Endothelial cell of hepatic sinusoid (primary cell): ENCODE measurements around the gene PRPF31.
"Not testable (repeated sequence)": the region's sequence is repeated elsewhere in the genome, so short reads cannot be mapped to it uniquely, and the experiment has no call there.

ENCODE experiments used
- in situ Hi-C: cut with HindIII; loops from 2 replicates; pipeline ENCODE4 v1.10.0; 2017; ENCODE audit warnings: low sequenced_read_pairs

Gene PRPF31, protein sequence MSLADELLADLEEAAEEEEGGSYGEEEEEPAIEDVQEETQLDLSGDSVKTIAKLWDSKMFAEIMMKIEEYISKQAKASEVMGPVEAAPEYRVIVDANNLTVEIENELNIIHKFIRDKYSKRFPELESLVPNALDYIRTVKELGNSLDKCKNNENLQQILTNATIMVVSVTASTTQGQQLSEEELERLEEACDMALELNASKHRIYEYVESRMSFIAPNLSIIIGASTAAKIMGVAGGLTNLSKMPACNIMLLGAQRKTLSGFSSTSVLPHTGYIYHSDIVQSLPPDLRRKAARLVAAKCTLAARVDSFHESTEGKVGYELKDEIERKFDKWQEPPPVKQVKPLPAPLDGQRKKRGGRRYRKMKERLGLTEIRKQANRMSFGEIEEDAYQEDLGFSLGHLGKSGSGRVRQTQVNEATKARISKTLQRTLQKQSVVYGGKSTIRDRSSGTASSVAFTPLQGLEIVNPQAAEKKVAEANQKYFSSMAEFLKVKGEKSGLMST

GRCh38 chr19:54115109-54116063 is at the start of gene PRPF31, which contains the start of gene TFPT:
TSS of gene PRPF31 (plus strand) at chr19:54115754. CDS start at chr19:54118279, 2,525 bp downstream.
TSS of gene TFPT (minus strand) at chr19:54115657. CDS start at chr19:54115269, 388 bp downstream.
- in situ Hi-C loops, result no loop called here

- in situ Hi-C loops, result no loop called here
Observed at GRCh38 chr19:54069470-54069869, 46.1 kb upstream of the PRPF31 start.

DNA sequence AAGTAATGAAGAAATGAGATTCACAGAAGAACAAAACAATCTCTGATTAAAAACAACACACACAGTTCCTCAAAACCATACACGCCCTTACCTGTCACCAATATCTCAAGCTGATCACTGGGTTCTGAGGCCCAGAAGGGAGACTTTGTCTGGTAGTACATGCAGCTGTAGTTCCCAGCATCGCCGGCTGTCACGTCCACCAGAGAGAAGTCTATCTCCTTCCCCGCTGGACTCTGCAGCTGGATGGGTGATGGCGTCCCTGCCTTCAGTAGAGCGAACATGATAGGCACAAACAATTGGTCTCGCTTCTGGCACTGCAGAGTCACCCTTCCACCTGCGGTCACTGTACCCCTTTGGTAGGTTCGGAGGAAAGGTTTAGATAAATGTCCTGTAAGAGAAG is 41.7 kb upstream of the PRPF31 start:
- in situ Hi-C loops, result no loop called here

DNA sequence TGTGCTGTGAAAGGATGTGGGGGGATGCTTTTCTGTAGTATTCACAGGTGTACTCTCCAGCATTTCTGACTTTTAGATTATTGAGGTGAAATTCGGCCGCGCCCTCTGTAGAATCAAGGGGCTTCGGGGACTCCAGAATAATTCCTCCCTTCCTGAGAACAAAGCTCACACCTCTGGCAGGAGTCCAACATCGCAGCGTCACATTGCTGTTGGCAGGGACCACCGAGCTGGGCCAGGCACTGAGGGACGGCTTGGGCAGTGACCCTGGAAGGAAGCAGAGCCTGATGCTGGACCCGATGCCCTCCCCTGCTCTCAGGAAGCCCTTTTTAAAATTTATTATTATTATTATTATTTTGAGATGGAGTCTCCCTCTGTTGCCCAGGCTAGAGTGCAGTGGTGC is 40.7 kb upstream of the PRPF31 start:
- in situ Hi-C loops, result no loop called here

- in situ Hi-C loops, result no loop called here
Observed at GRCh38 chr19:54077334-54077733, 38.2 kb upstream of the PRPF31 start.

DNA sequence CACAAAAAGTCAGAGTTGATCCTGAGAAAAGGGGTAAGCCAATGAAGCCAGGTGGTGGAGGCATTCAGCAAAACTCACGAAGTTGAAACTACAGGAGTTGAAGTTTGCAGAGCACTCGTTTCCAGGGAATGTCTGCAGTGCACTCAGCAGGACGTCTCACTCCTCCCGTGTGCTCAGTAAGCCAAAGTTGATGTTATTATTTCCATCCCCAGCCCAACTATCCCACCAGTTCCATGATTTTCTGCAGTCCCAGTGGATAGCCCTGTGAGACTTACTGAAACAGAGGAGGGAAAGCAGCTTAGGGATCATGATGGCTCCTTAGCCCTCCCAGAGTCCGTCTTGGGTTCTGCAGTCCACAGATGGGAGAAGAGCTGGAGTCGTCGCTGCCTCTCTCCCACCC is 34.5 kb upstream of the PRPF31 start, which contains the start of gene TARM1:
TARM1 (minus strand) TSS at position 334 of the 400 bp plus-strand sequence; CDS start at position 309, 25 bp downstream.
- in situ Hi-C loops, result no loop called here

GRCh38 chr19:54084410-54084809 is 31.1 kb upstream of the PRPF31 start:
- in situ Hi-C loops, result no loop called here

GRCh38 chr19:54094426-54095000 is 21.0 kb upstream of the PRPF31 start:
- in situ Hi-C loops, result no loop called here

DNA sequence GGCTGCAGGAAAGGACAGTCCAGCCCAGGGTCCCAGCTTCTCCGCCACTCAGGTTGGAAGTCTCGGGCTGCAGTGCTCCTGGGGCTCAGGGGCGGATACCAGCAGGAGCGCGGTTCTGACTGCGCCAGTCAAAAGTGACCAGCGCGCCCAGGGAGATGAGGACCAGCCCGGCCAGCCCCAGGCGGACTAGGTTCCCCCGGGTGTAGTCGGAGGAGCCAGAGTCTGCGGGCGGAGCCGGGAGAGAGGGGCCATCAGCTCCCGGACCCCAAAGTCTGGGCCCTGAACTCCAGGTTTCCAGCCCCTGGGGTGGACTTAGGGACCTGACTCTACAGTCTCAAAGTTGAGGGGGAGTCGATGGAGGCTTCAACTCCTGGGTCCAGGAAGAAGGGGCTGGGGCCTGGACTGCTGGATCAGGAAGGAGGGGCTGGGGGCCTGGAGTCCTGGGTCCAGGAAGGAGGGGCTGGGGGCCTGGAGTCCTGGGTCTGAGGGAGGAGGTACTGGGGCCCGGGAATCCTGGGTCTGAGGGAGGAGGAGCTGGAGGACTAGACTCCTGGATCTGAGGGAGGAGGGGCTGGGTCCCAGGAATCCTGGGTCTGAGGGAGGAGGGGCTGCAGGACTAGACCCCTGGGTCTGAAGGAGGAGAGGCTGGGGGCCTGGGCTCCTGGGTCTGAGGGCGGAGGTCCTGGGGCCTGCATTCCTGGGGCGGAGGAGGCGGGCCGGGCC is 20.3 kb upstream of the PRPF31 start:
- in situ Hi-C loops, result no loop called here

- in situ Hi-C loops, result not testable (repeated sequence)
Observed at GRCh38 chr19:54095859-54096616, 19.5 kb upstream of the PRPF31 start.

GRCh38 chr19:54096617-54097106 is 18.9 kb upstream of the PRPF31 start:
- in situ Hi-C loops, result no loop called here

- in situ Hi-C loops, result no loop called here
Observed at GRCh38 chr19:54099190-54099902, 16.2 kb upstream of the PRPF31 start.

DNA sequence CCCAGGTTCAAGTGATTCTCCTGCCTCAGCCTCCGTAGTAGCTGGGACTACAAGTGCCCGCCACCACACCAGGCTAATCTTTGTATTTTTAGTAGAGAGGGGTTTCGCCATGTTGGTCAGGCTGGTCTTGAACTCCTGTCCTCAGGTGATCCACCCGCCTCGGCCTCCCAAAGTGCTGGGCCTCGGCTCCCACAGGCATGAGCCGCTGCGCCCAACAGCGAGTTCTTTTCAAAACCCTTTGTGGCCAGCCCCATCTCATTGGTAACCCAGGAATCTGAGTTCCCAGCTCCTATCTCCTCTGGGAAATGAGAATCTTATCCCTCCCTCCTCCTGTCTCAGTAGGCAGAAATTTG is 15.7 kb upstream of the PRPF31 start:
- in situ Hi-C loops, result not testable (repeated sequence)

- in situ Hi-C loops, result no loop called here
Observed at GRCh38 chr19:54100561-54100960, 15.0 kb upstream of the PRPF31 start, which contains the start of gene OSCAR. TSS of gene OSCAR (minus strand) at chr19:54100803. CDS start at chr19:54100792, 11 bp downstream.

DNA sequence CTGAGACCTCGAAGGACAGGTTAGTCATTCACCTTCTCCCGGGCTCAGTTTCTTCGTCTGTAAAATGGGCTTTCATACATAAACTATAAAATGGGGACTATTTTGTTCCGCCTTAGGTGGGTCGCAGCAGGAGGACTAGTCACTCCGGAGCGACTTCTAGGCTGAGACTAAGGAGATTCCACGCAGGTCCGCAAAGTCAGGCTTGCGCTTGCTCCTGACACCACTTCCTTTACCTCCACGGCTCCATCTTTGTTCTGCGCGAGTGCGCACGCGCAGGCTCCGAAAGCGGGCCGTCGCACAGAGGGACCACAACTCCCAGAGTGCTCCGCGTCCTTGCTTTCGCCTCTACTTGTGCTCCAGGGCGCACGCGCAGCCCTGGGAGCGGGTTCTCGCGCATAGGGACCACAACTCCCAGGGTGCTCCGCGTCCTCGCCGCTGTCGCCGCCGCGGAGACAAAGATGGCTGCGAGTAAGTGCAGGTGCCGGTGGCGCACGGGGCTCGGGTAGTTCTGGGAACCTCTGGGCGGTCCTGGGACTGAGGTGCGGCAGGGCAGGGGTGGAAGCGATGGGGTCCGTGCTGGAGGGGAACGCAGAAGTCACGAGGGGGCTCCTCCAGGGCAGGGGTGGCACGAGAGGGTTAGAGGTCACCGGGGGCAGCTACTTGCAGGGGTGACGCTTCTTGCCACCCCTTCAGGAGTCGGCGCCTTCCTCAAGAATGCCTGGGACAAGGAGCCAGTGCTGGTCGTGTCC is 13.0 kb upstream of the PRPF31 start, which contains the start of gene NDUFA3:
NDUFA3 (plus strand) TSS at position 435 of the 749 bp plus-strand sequence; CDS start at position 459, 24 bp downstream.
- in situ Hi-C loops, result no loop called here

GRCh38 chr19:54104998-54105715 is 10.4 kb upstream of the PRPF31 start:
- in situ Hi-C loops, result no loop called here

DNA sequence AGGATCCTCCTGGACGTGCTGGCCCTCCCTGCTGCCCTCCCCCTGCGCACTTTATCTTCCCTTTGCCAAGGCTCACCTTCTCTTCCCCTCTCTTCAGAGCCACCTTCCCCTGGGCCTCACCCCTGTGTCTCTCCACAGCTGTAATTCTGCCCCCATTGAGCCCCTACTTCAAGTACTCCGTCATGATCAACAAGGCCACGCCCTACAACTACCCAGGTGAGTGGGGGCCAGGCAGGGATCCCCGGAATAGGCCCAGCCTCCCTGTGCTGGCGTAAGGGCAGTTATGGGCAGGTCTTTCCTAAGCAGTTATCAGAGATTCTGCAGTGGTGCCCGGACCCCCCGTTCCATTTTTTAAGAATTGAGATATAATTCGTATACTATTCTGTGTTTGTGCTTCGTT is 9.8 kb upstream of the PRPF31 start:
- in situ Hi-C loops, result no loop called here
